NCI-H1436 treated with DMSO at 0.1 percent for 48 hours (cell line): Measurements from ENCODE around the gene NAT14.

Source experiments
- DNase-seq: peaks from one replicate; lab custom pipeline; 2025; lab: John Stamatoyannopoulos, UW

NAT14 gene

GRCh38 chr19:55453511-55454260 is 31.3 kb upstream of the NAT14 start:
- no peak for DNase-seq

GRCh38 chr19:55454787-55455243 is 30.2 kb upstream of the NAT14 start:
- DNase-seq = no peak

- DNase-seq = no peak
Observed at GRCh38 chr19:55455576-55456235, 29.3 kb upstream of the NAT14 start.

GRCh38 chr19:55456347-55456746 is 28.6 kb upstream of the NAT14 start:
- no peak for DNase-seq

- no peak for DNase-seq
Observed at GRCh38 chr19:55457683-55458457, 27.1 kb upstream of the NAT14 start.

- no peak for DNase-seq
Observed at GRCh38 chr19:55459551-55459949, 25.4 kb upstream of the NAT14 start.

- no peak for DNase-seq
Observed at GRCh38 chr19:55459950-55460657, 24.9 kb upstream of the NAT14 start.

- no peak for DNase-seq
Observed at GRCh38 chr19:55460670-55461258, 24.2 kb upstream of the NAT14 start.

GRCh38 chr19:55461259-55461973 is 23.6 kb upstream of the NAT14 start, which contains the start of gene ISOC2:
ISOC2 (minus strand) TSS chr19:55461642; CDS start chr19:55456486, 5,156 bp downstream.
- peak; percentile 99 for DNase-seq

- no peak for DNase-seq
Observed at GRCh38 chr19:55461974-55462626, 22.9 kb upstream of the NAT14 start.

GRCh38 chr19:55462722-55463121 is 22.3 kb upstream of the NAT14 start:
- no peak for DNase-seq

GRCh38 chr19:55463583-55464031 is 21.4 kb upstream of the NAT14 start:
- DNase-seq = no peak

GRCh38 chr19:55464039-55464661 is 20.8 kb upstream of the NAT14 start:
- DNase-seq = no peak

GRCh38 chr19:55464662-55465054 is 20.3 kb upstream of the NAT14 start, which contains the start of gene C19orf85:
C19orf85 (minus strand) TSS chr19:55464751; CDS start chr19:55464554, 197 bp downstream.
- no peak for DNase-seq

- DNase-seq = no peak
Observed at GRCh38 chr19:55465460-55466240, 19.3 kb upstream of the NAT14 start.

GRCh38 chr19:55466241-55466614 is 18.8 kb upstream of the NAT14 start:
- DNase-seq = no peak

GRCh38 chr19:55467236-55468053 is 17.5 kb upstream of the NAT14 start:
- no peak for DNase-seq

- no peak for DNase-seq
Observed at GRCh38 chr19:55468054-55468393, 17.0 kb upstream of the NAT14 start.
